B cell (primary cell): ENCODE measurements around the gene DDX39B. TPM values are rescaled to one million over a fixed set of nuclear protein-coding genes. Genes with fewer than 3 reads are reported as not detected.
A peak's percentile ranks its signal among the peaks of the same experiment; 100 is the strongest.

ENCODE experiments used
- ATAC-seq: fragments of 200-7000 bp; cut with Tn5 transposase; one replicate; pipeline ENCODE4 v1.10.0; 2021; ENCODE audit warnings: low read depth, mild to moderate bottlenecking, moderate number of reproducible peaks, moderate library complexity
- CTCF ChIA-PET: fragments of 350-600 bp; sonication (Branson Sonifier 250); formaldehyde crosslinking; loops from one replicate; lab custom pipeline; 2021; ENCODE audit warnings: antibody characterized with exemption, inconsistent platforms; lab: Charles Lee
- POLR2A ChIA-PET: fragments of 350-600 bp; sonication (Branson Sonifier 250); formaldehyde crosslinking; loops from one replicate; lab custom pipeline; 2021; ENCODE audit warnings: antibody characterized with exemption; lab: Charles Lee
- DNase-seq: peaks from one replicate; pipeline ENCODE4 v3.0.0; 2013
- H2AFZ ChIP-seq: 2 replicates; pipeline ENCODE4 v1.6.1; 2012; ENCODE audit warnings: mild to moderate bottlenecking, low read depth, low read length; ENCODE audit not compliant: insufficient read depth, poor library complexity, severe bottlenecking
- H3K27ac ChIP-seq, 2 donors: 1 replicate in 1 of 2; 2 replicates in 1 of 2; pipeline ENCODE4 v1.5.1; 2012 to 2013; ENCODE audit warnings: low read length in 2 of 2, mild to moderate bottlenecking in 2 of 2, moderate library complexity in 1 of 2
- H3K27me3 ChIP-seq, 4 experiments: fragments of 200-600 bp in 1 of 4; sonication (generic) in 1 of 4; replicated peaks in 1 of 4; 1 replicate in 2 of 4; 2 replicates in 2 of 4; pipeline versions ENCODE4 v1.6.1 to v1.7.0; 2013 to 2016; ENCODE audit warnings: low read length in 3 of 4, mild to moderate bottlenecking in 2 of 4, mixed read lengths in 1 of 4, moderate library complexity in 1 of 4; ENCODE audit not compliant: insufficient read depth in 4 of 4, control insufficient read depth in 3 of 4; ENCODE audit errors: control extremely low read depth in 1 of 4
- H3K36me3 ChIP-seq, 2 experiments: replicated peaks in 1 of 2; 1 replicate in 1 of 2; 2 replicates in 1 of 2; pipeline versions ENCODE4 v1.6.1 to v1.7.1; 2013; ENCODE audit warnings: low read length in 1 of 2; ENCODE audit not compliant: insufficient read depth in 2 of 2, control insufficient read depth in 1 of 2; ENCODE audit errors: control extremely low read depth in 1 of 2, extremely low read depth in 1 of 2
- H3K4me1 ChIP-seq, 2 donors: fragments of 200-600 bp in 1 of 2; sonication (generic) in 1 of 2; 1 replicate in 1 of 2; 2 replicates in 1 of 2; pipeline versions ENCODE4 v1.5.1 to v1.6.1; 2013 to 2017; ENCODE audit warnings: low read length in 2 of 2; ENCODE audit not compliant: control insufficient read depth in 2 of 2, insufficient read depth in 2 of 2
- H3K4me2 ChIP-seq: replicated peaks from 2 replicates; pipeline ENCODE3; 2012; ENCODE audit warnings: mild to moderate bottlenecking, low read depth, low read length; ENCODE audit not compliant: poor library complexity, severe bottlenecking
- H3K4me3 ChIP-seq, 5 experiments: fragments of 200-600 bp in 1 of 5; sonication (generic) in 1 of 5; 1 replicate in 3 of 5; 2 replicates in 2 of 5; pipeline versions ENCODE4 v1.5.1 to v1.7.0; 2011 to 2016; ENCODE audit warnings: low read length in 4 of 5, mild to moderate bottlenecking in 4 of 5, low read depth in 2 of 5, control low read depth in 1 of 5, moderate library complexity in 1 of 5; ENCODE audit not compliant: insufficient read depth in 1 of 5; ENCODE audit errors: control extremely low read depth in 1 of 5, extremely low read depth in 1 of 5
- H3K79me2 ChIP-seq: fragments of 200-600 bp; sonication (generic); one replicate; pipeline ENCODE4 v1.6.0; 2016; ENCODE audit warnings: low read length; ENCODE audit not compliant: control insufficient read depth, insufficient read depth
- H3K9ac ChIP-seq: fragments of 200-600 bp; sonication (generic); 2 replicates; pipeline ENCODE4 v1.6.1; 2017; ENCODE audit warnings: mild to moderate bottlenecking, low read length, moderate library complexity
- H3K9me3 ChIP-seq, 3 donors: one replicate each; pipeline versions ENCODE4 v1.6.1 to v1.7.1; 2013; ENCODE audit warnings: low read length in 2 of 3; ENCODE audit not compliant: control insufficient read depth in 2 of 3, insufficient read depth in 1 of 3; ENCODE audit errors: control extremely low read depth in 1 of 3
- H4K20me1 ChIP-seq: 2 replicates; pipeline ENCODE4 v1.6.0; 2012; ENCODE audit warnings: mild to moderate bottlenecking, low read length; ENCODE audit not compliant: insufficient read depth, control insufficient read depth, poor library complexity, severe bottlenecking
- H3K27ac Mint-ChIP-seq: one replicate; pipeline ENCODE4 v1.8.0; 2021; ENCODE audit warnings: mixed read lengths
- H3K27me3 Mint-ChIP-seq: one replicate; pipeline ENCODE4 v1.8.0; 2021; ENCODE audit warnings: mixed read lengths
- H3K4me1 Mint-ChIP-seq: one replicate; pipeline ENCODE4 v1.8.0; 2021; ENCODE audit warnings: mixed read lengths
- H3K4me3 Mint-ChIP-seq: one replicate; pipeline ENCODE4 v1.8.0; 2021; ENCODE audit warnings: mixed read lengths
- H3K9me3 Mint-ChIP-seq: one replicate; pipeline ENCODE4 v1.8.0; 2022; ENCODE audit warnings: mixed read lengths; ENCODE audit not compliant: insufficient read depth
- CTCF ChIP-seq: fragments of 200-600 bp; IDR thresholded peaks from one replicate; pipeline ENCODE4 v1.8.0; 2022; ENCODE audit warnings: antibody characterized with exemption, mild to moderate bottlenecking
- EZH2 ChIP-seq: IDR thresholded peaks from 2 replicates; pipeline ENCODE4 v1.6.1; 2012; ENCODE audit warnings: borderline replicate concordance, low read depth, mild to moderate bottlenecking, moderate library complexity, low read length; ENCODE audit not compliant: insufficient read depth, poor library complexity, severe bottlenecking
- WGBS: methylation state at CpG from one replicate; pipeline ENCODE4 v1.1.5; 2013; ENCODE audit warnings: missing lambda C conversion rate; ENCODE audit not compliant: insufficient coverage; 5-methylcytosine and 5-hydroxymethylcytosine counted together
- intact Hi-C: fragments of 100-400 bp; cut with micrococcal nuclease; formaldehyde crosslinking; loops from one replicate; pipeline ENCODE4 v1.10.0; 2022
- polyA plus RNA-seq: library from polyadenylated mRNA; depleted of rRNA; stranded (reverse); fragments of >200 nt; gene quantifications from 2 replicates; pipeline ENCODE4 v1.2.3, GENCODE V29; 2012
- total RNA-seq, 2 donors: library from RNA; stranded (reverse); fragments of 120-200 nt in 1 of 2; gene quantifications; 1 replicate in 1 of 2; 2 replicates in 1 of 2; pipeline versions ENCODE4 v1.2.3 to v1.2.4, GENCODE V29; 2013 to 2022

Gene DDX39B
- total and polyA plus RNA-seq, 2 donors (not counting 1 experiment from before 2014, with no cell fraction given) = 576 to 838 TPM

GRCh38 chr6:31495580-31495979 is 46.2 kb downstream of the DDX39B start:
- H3K36me3 ChIP-seq = no peaks in the 10 kb centered on the region
- ChIA-PET POLR2A (interaction anchor here (0.7 to 1.9 kb wide), 3 partner anchors 46 to 97 kb away, joined by 4 to 8 read pairs (median 8); partner anchors contain the start of genes DDX39B, NCR3 and NFKBIL1), CTCF (interaction anchor here (0.6 to 4.1 kb wide), 8 partner anchors 19 to 399 kb away, joined by 3 to 57 read pairs (median 6); partner anchors contain the start of genes ATP6V1G2, DDX39B and MCCD1)
- peak overlapping the region; percentile 80 to 86 for H3K27ac ChIP-seq
- no peaks in the 10 kb centered on the region for H3K27me3 ChIP-seq
- ATAC-seq = no peak
- Mint-ChIP-seq H3K4me3 (peak overlapping the region; percentile 83), H3K9me3 (no peaks in the 10 kb centered on the region), H3K27ac (peak overlapping the region; percentile 89), H3K27me3 (no peaks in the 10 kb centered on the region), H3K4me1 (peaks cover 56% of the 10 kb centered on the region)
- peak overlapping the region; percentile 78 for H3K9ac ChIP-seq
- DNase-seq = no peak
- WGBS = 88% methylated on average over 1 of the region's 2 CpGs
- peak overlapping the region; percentile 87 for H2AFZ ChIP-seq
- no peaks in the 10 kb centered on the region for H3K9me3 ChIP-seq
- H3K79me2 ChIP-seq = peaks cover 81% of the 10 kb centered on the region
- intact Hi-C loops = loop anchor here (10.0 kb wide), 2 partner anchors 369 to 699 kb away; partner anchors contain the start of genes GPSM3, NEU1 and PBX2
- H3K4me3 ChIP-seq = peak overlapping the region in 4 of 5 experiments; percentile 85 to 91 (median 88)
- TF ChIP-seq CTCF (no peak), EZH2 (no peak)
- peaks cover 27% of the 10 kb centered on the region for H4K20me1 ChIP-seq
- H3K4me1 ChIP-seq = peaks cover 44 to 57% of the 10 kb centered on the region in 2 donors
- peak overlapping the region; percentile 93 for H3K4me2 ChIP-seq
